Measurements from ENCODE around the gene CCDC121. TPM values are rescaled to one million over a fixed set of nuclear protein-coding genes. Genes with fewer than 3 reads are reported as not detected.

CCDC121 gene
- total RNA-seq, 4 donors from 2014 or later, result 2.7 to 6.2 (median 5.2) TPM

DNA sequence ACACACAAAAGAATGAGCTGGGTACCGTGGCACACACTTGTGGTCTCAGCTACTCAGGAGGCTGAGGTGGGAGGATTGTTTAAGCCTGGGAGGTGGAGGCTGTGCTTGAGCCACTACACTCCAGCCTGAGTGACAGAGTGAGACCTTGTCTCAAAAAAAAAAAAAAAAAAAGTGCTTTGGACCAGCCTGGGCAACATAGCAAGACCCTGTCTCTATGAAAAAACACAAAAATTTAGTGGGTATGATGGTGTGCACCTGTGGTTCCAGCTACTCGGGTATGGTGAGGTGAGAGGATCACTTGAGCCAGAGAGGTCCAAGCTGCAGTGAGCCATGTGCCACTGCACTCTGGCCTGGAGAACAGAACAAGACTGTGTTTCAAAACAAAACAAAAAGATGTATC lies 35.6 kb downstream of the CCDC121 start:
- no peak overlapping the region for H3K27ac ChIP-seq (replicated peaks in 1 of 4)
- H3K36me3 ChIP-seq, result peaks cover 0 to 18% (median 4%) of the 10 kb centered on the region in 4 donors
- peak; percentile 5 for DNase-seq (ENCODE audit: extremely low spot score)
- 100% methylated on average over 2 of the region's 2 CpGs for WGBS
- peaks cover 0 to 17% (median 0%) of the 10 kb centered on the region in 4 donors for H3K4me1 ChIP-seq
- TF ChIP-seq POLR2AphosphoS5 (IDR thresholded peaks at IDR 0.05), result no peak
- TF ChIP-seq POLR2A (IDR thresholded peaks at IDR 0.05; ENCODE audit: low read depth), result no peak
- no peaks in the 10 kb centered on the region for H3K27me3 ChIP-seq
- H3K9me3 ChIP-seq, result peaks cover 0 to 29% (median 12%) of the 10 kb centered on the region in 4 donors
- intact Hi-C loops (cut with DNase I), result no loop called here
- no peak overlapping the region for H3K4me3 ChIP-seq

DNA sequence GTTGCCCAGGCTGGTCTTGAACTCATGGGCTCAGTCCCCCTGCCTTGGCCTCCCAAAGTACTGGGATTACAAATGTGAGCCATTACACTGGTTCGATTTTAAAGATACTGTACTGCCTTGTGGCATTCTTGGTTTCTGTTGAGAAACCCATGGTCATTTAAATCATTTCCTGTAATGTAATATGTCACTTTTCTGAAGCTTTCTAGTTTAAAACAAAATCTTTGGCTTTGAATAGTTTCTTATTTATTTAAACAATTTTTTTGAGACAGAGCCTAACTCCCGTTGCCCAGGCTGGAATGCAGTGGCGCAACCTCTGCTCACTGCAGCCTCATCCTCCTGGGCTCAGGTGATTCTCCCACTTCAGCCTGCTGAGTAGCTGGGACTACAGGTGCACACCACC lies 37.1 kb downstream of the CCDC121 start:
- Histone ChIP-seq H3K9me3 (peaks cover 0 to 29% (median 12%) of the 10 kb centered on the region in 4 donors), H3K27me3 (no peaks in the 10 kb centered on the region), H3K4me3 (no peak overlapping the region), H3K4me1 (peaks cover 0 to 6% (median under 1%) of the 10 kb centered on the region in 4 donors), H3K36me3 (peaks cover 0 to 17% (median 4%) of the 10 kb centered on the region in 4 donors), H3K27ac (replicated peaks in 1 of 4) (no peak overlapping the region)
- DNase-seq (ENCODE audit: extremely low spot score), result peak; percentile 19
- intact Hi-C loops (cut with DNase I), result no loop called here
- TF ChIP-seq EP300 (IDR thresholded peaks at IDR 0.05), result no peak
- TF ChIP-seq POLR2AphosphoS5 (IDR thresholded peaks at IDR 0.05), result no peak
- TF ChIP-seq POLR2A (IDR thresholded peaks at IDR 0.05; ENCODE audit: low read depth), result no peak
- TF ChIP-seq, protein P1, sequence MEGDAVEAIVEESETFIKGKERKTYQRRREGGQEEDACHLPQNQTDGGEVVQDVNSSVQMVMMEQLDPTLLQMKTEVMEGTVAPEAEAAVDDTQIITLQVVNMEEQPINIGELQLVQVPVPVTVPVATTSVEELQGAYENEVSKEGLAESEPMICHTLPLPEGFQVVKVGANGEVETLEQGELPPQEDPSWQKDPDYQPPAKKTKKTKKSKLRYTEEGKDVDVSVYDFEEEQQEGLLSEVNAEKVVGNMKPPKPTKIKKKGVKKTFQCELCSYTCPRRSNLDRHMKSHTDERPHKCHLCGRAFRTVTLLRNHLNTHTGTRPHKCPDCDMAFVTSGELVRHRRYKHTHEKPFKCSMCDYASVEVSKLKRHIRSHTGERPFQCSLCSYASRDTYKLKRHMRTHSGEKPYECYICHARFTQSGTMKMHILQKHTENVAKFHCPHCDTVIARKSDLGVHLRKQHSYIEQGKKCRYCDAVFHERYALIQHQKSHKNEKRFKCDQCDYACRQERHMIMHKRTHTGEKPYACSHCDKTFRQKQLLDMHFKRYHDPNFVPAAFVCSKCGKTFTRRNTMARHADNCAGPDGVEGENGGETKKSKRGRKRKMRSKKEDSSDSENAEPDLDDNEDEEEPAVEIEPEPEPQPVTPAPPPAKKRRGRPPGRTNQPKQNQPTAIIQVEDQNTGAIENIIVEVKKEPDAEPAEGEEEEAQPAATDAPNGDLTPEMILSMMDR (IDR thresholded peaks at IDR 0.05), result no peak
- WGBS, result 83% methylated on average over 3 of the region's 3 CpGs

DNA sequence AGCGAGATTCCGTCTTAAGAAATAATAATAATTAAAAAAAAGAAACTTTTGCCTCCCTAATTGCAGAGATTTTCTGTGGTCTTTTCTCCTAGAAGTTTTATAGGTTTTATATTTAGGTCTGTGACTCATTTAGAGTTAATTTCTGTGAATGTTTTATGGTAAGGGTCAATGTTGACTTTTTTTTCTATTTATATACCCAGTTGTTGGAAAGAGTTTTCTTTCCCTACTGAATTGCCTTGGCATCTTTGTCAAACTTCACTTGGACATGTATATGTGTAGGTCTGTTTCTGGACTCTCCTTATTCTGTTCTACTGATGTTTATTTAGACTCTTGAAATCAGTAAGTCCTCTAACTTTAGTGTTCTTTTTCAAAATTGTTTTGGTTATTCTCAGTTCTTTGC lies 40.5 kb downstream of the CCDC121 start:
- intact Hi-C loops (cut with DNase I), result no loop called here
- H3K4me1 ChIP-seq, result peaks cover 17 to 26% (median 23%) of the 10 kb centered on the region in 4 donors
- H3K27me3 ChIP-seq, result no peaks in the 10 kb centered on the region
- no peak overlapping the region for H3K27ac ChIP-seq (replicated peaks in 1 of 4)
- 97% methylated on average over 2 of the region's 2 CpGs for WGBS
- DNase-seq (ENCODE audit: extremely low spot score), result no peak
- H3K9me3 ChIP-seq, result peaks cover 0 to 22% (median 10%) of the 10 kb centered on the region in 4 donors
- no peaks in the 10 kb centered on the region for H3K36me3 ChIP-seq
- TF ChIP-seq, protein P1 (IDR thresholded peaks at IDR 0.05), result no peak
- TF ChIP-seq POLR2AphosphoS5 (IDR thresholded peaks at IDR 0.05) (no peak), POLR2A (IDR thresholded peaks at IDR 0.05; ENCODE audit: low read depth) (no peak), EP300 (IDR thresholded peaks at IDR 0.05) (no peak)
- H3K4me3 ChIP-seq, result no peak overlapping the region

DNA sequence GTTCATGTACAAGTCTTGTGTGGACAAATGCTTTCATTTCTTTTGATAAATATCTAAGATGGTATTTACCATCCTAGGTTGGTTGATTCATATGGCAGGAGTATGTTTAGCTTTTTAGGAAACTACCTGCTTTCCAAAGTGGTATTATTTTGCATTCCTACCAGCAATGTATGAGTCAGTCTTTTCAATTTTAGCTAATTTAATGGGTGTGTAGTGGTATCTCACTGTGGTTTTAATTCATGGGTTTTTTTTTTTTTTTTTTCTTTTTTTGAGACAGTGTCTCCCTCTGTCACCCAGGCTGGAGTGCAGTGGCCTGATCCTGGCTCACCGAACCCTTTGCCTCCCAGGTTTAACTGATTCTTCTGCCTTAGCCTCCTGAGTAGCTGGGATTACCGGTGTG lies 41.8 kb downstream of the CCDC121 start:
- WGBS, result 94% methylated on average over 2 of the region's 2 CpGs
- H3K4me1 ChIP-seq, result peaks cover 17 to 32% (median 28%) of the 10 kb centered on the region in 4 donors
- DNase-seq (ENCODE audit: extremely low spot score), result peak; percentile 37
- no peaks in the 10 kb centered on the region for H3K36me3 ChIP-seq
- H3K4me3 ChIP-seq, result no peak overlapping the region
- intact Hi-C loops (cut with DNase I), result no loop called here
- peaks cover 0 to 22% (median 10%) of the 10 kb centered on the region in 4 donors for H3K9me3 ChIP-seq
- no peaks in the 10 kb centered on the region for H3K27me3 ChIP-seq
- no peak overlapping the region for H3K27ac ChIP-seq (replicated peaks in 1 of 4)
- TF ChIP-seq POLR2A (IDR thresholded peaks at IDR 0.05; ENCODE audit: low read depth), result no peak
- TF ChIP-seq, protein P1 (IDR thresholded peaks at IDR 0.05), result no peak
- TF ChIP-seq POLR2AphosphoS5 (IDR thresholded peaks at IDR 0.05), result no peak
- TF ChIP-seq EP300 (IDR thresholded peaks at IDR 0.05), result no peak

DNA sequence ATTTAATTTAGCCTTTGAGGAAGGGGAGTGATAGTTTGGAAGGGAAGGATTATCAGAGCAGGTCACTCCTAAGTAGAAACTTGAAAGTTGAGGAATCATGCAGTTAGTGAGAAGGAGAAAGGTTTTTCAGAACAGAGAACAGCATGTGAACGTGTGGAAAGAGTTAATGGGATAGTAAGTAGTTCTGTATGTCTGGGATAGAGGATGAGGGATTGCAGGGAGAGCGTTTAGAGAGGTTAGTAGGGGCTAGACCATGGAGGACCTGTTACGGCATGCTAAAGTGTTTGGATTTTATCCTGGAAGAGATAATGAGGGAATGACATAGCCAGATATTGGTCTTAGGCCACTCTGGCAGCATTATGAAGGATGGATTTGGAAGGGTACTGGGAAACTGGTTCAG lies 44.2 kb downstream of the CCDC121 start:
- 77% methylated on average over 3 of the region's 3 CpGs for WGBS
- intact Hi-C loops (cut with DNase I), result no loop called here
- Histone ChIP-seq H3K9me3 (peaks cover 0 to 15% (median 3%) of the 10 kb centered on the region in 4 donors), H3K4me3 (peak overlapping the region in 1 of 4 donors; percentile 69), H3K27ac (replicated peaks in 1 of 4) (no peak overlapping the region), H3K27me3 (no peaks in the 10 kb centered on the region), H3K36me3 (no peaks in the 10 kb centered on the region), H3K4me1 (peaks cover 17 to 32% (median 29%) of the 10 kb centered on the region in 4 donors)
- DNase-seq (ENCODE audit: extremely low spot score), result no peak
- no peak for TF ChIP-seq EP300 (IDR thresholded peaks at IDR 0.05)
- no peak for TF ChIP-seq POLR2A (IDR thresholded peaks at IDR 0.05; ENCODE audit: low read depth)
